Mesothelial cell of epicardium (in vitro differentiated cells): Measurements from ENCODE around the gene TLL2. TPM values are rescaled to one million over a fixed set of nuclear protein-coding genes. Genes with fewer than 3 reads are reported as not detected.
A peak's percentile ranks its signal among the peaks of the same experiment; 100 is the strongest.

Source experiments
- DNase-seq, 2 experiments: peaks; one replicate each; pipeline ENCODE4 v3.0.0; 2021; ENCODE audit warnings: low spot score in 2 of 2; ENCODE audit not compliant: unreplicated experiment in 2 of 2
- H3K27ac Mint-ChIP-seq: 2 replicates; pipeline ENCODE4 v1.8.0; 2021; ENCODE audit warnings: mixed read lengths
- H3K27me3 Mint-ChIP-seq: 2 replicates; pipeline ENCODE4 v1.8.0; 2021; ENCODE audit warnings: low read depth, mixed read lengths
- H3K36me3 Mint-ChIP-seq: 2 replicates; pipeline ENCODE4 v1.8.0; 2021; ENCODE audit warnings: mixed read lengths
- H3K4me1 Mint-ChIP-seq: 2 replicates; pipeline ENCODE4 v1.8.0; 2021; ENCODE audit warnings: mixed read lengths
- H3K4me3 Mint-ChIP-seq: 2 replicates; pipeline ENCODE4 v1.8.0; 2021; ENCODE audit warnings: mild to moderate bottlenecking, moderate library complexity, mixed read lengths
- H3K9me3 Mint-ChIP-seq: 2 replicates; pipeline ENCODE4 v1.8.0; 2021; ENCODE audit warnings: mixed read lengths
- total RNA-seq: library from RNA; stranded (reverse); gene quantifications from 3 replicates; pipeline ENCODE4 v1.2.1, GENCODE V29; 2021
- TF ChIP-seq, protein P1 (sequence below): fragments of 200-600 bp; sonication (generic); IDR thresholded peaks from one replicate; pipeline ENCODE4 v1.5.0; 2021; ENCODE audit warnings: antibody characterized with exemption; ENCODE audit not compliant: unreplicated experiment

The TLL2 gene
- total RNA-seq, 1 donor from 2014 or later = 1.4 TPM

DNA sequence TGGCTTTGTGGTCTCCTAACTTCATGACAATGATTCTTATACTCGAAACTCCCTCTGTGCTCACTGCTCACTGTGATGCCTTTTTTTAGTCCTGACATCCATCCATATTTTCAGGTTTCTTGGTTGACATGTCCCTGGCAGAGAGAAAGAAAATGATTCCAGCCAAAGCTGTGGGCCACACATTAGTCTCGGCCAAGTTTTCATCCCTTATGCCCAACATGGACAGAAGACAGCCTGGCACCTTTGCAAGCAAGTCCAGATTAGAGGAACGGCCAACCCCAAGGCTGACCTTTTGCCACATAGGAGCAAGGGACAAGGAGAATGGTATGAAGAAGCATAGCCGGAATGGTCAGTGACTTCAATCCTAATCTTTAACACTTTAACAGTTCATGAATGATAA lies 146.3 kb downstream of the TLL2 start:
- peaks cover 5% of the 10 kb centered on the region for H3K27me3 Mint-ChIP-seq
- TF ChIP-seq, protein P1, sequence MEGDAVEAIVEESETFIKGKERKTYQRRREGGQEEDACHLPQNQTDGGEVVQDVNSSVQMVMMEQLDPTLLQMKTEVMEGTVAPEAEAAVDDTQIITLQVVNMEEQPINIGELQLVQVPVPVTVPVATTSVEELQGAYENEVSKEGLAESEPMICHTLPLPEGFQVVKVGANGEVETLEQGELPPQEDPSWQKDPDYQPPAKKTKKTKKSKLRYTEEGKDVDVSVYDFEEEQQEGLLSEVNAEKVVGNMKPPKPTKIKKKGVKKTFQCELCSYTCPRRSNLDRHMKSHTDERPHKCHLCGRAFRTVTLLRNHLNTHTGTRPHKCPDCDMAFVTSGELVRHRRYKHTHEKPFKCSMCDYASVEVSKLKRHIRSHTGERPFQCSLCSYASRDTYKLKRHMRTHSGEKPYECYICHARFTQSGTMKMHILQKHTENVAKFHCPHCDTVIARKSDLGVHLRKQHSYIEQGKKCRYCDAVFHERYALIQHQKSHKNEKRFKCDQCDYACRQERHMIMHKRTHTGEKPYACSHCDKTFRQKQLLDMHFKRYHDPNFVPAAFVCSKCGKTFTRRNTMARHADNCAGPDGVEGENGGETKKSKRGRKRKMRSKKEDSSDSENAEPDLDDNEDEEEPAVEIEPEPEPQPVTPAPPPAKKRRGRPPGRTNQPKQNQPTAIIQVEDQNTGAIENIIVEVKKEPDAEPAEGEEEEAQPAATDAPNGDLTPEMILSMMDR = no peak
- DNase-seq = peak in 1 of 2 experiments; percentile 3
- H3K36me3 Mint-ChIP-seq = no peaks in the 10 kb centered on the region
- H3K4me3 Mint-ChIP-seq = no peak overlapping the region
- H3K27ac Mint-ChIP-seq = no peak overlapping the region
- peaks cover 4% of the 10 kb centered on the region for H3K9me3 Mint-ChIP-seq
- no peaks in the 10 kb centered on the region for H3K4me1 Mint-ChIP-seq

DNA sequence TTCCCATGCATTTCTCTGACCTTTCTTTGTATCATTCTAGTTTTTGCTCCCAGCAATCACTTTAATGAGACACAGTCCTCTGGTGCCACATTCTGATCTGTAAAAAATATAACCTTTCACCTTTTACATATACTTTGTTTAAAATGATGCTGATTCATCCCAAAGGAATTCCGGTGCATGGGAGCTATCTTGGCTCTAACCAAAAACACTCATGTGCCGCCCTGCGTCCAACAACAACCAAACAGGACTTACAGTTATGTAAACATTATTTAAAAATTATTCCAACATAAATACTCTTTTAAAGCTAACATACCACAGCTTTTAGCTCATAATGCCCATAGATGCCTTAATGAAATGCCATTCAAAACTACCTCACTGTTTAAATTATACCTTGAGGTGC lies 147.2 kb downstream of the TLL2 start:
- Mint-ChIP-seq H3K4me3 (no peak overlapping the region), H3K36me3 (no peaks in the 10 kb centered on the region), H3K27ac (no peak overlapping the region), H3K4me1 (no peaks in the 10 kb centered on the region), H3K9me3 (peaks cover 4% of the 10 kb centered on the region), H3K27me3 (peaks cover 2% of the 10 kb centered on the region)
- no peak for DNase-seq
- TF ChIP-seq, protein P1 = no peak

DNA sequence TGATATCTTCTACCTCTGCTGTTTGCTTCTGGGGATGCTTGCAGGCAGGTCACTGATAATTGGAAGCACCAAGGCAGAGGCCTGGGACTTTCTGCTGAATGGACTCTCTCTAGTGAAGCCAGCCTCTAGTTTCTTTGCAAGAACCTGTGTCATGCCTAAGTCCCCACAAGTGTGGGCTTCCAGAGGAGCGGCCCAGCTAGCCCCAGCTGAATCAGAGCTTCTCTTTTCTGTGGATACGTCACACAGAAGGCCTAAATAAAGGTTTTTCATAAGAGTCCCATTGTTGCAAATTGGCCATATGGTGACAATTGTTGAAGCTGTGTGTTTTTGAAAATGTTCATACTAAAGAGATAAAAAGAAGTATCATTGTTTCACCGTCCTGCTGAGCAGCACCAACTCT lies 148.2 kb downstream of the TLL2 start:
- Mint-ChIP-seq H3K4me1 (no peaks in the 10 kb centered on the region), H3K9me3 (peaks cover 4% of the 10 kb centered on the region), H3K27ac (no peak overlapping the region), H3K27me3 (peaks cover 4% of the 10 kb centered on the region), H3K36me3 (no peaks in the 10 kb centered on the region), H3K4me3 (no peak overlapping the region)
- no peak for DNase-seq
- TF ChIP-seq, protein P1 = no peak

DNA sequence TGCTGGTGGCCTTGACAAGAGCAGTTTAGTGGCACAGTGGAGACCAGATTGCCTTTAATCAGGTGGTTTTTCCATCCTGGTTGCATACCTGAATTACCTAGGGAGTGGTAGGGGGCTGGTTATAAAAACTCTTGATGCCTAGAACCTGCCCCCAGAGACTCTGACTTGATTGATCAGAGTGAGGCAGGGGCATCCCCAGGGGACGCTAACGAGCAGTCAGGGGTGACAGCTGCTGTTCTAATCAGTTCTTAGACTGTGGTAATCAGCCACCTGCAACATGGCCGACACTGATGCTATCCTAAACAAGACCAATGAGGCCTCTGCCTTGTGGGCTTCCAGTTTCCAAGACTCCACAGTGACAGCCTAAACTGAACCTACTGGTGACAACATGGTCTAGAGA lies 153.0 kb downstream of the TLL2 start:
- TF ChIP-seq, protein P1 = no peak
- Mint-ChIP-seq H3K4me3 (no peak overlapping the region), H3K36me3 (no peaks in the 10 kb centered on the region), H3K27me3 (peaks cover 41% of the 10 kb centered on the region), H3K27ac (no peak overlapping the region), H3K4me1 (no peaks in the 10 kb centered on the region), H3K9me3 (peaks cover 4% of the 10 kb centered on the region)
- DNase-seq = no peak

DNA sequence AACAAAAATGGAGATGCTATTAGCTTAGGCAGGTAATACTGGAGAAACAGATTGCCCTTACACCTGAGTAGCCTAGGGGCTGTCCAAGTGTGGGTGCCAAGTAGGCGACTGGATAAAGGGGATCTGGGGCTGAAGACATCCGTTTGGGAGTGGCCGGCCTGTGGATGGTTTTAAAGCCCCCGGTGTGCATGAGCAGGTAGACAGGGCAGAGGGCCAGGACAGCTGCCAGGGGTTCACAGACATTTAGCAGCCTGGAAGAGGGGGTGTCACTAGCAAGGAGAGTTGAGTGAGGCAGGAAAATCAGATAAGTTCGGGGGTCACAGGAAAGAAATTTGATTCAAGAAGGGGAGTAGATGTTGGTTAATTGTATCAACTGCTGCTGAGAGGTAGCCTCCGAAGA lies 153.4 kb downstream of the TLL2 start:
- no peak for DNase-seq

More for the DNA sequence above, 153.4 kb downstream of the TLL2 start:
- TF ChIP-seq, protein P1 = no peak
- peaks cover 45% of the 10 kb centered on the region for H3K27me3 Mint-ChIP-seq
- no peaks in the 10 kb centered on the region for H3K36me3 Mint-ChIP-seq
- H3K4me1 Mint-ChIP-seq = no peaks in the 10 kb centered on the region
- peaks cover 4% of the 10 kb centered on the region for H3K9me3 Mint-ChIP-seq
- H3K27ac Mint-ChIP-seq = no peak overlapping the region
- no peak overlapping the region for H3K4me3 Mint-ChIP-seq
